H54 (cell line): Measurements from ENCODE around the gene DYNLT1.

ENCODE experiments used
- DNase-seq: peaks from one replicate; pipeline ENCODE4 v3.0.0; 2011; ENCODE audit warnings: low spot score, mixed read lengths; ENCODE audit not compliant: insufficient read length
- FAIRE-seq: peaks from 3 replicates; lab custom pipeline; 2011; peaks lifted over from hg19 to GRCh38; lab: Jason Lieb, UNC
- POLR2A ChIP-seq: IDR thresholded peaks from 2 replicates; pipeline ENCODE4 v1.6.1; 2011; ENCODE audit warnings: low read depth, mild to moderate bottlenecking, low read length

Gene DYNLT1

DNA sequence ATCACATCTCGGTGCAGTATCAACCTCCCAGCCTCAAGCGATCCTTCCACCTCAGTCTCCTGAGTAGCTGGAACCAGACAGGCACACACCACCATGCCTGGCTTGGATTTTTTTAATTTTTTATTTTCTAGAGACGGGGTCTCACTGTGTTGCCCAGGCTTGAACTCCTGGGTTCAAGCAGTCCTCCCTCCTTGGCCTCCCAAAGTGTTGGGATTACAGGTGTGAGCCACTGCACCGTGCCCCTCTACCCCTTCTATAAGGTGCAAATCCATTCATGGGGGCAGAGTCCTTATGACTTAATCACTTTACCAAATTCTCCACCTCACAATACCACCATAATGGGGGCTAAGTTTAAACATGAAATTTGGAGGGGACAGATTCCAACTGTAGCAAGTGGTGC lies 47.0 kb downstream of the DYNLT1 start:
- no peak for TF ChIP-seq POLR2A
- no peak for DNase-seq
- FAIRE-seq, result no peak

DNA sequence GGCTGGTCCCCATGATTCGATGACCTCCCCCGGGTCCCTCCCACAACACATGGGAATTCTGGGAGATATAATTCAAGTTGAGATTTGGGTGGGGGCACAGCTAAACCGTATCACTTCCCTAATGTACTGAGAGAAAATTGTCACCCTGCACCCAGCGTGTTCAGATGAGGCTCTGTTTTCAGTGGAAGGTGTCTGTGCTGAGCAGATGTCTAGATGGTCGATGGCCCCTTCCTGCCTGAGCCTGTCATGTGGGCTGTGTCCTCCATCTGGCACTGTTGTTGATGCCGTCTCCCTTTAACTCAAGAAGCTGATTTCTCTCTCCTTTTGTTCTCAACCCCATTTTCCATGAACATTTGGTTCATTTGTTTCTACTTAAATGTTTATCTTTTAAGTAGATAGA lies 47.7 kb downstream of the DYNLT1 start:
- TF ChIP-seq POLR2A, result no peak
- FAIRE-seq (no peak), DNase-seq (no peak)

DNA sequence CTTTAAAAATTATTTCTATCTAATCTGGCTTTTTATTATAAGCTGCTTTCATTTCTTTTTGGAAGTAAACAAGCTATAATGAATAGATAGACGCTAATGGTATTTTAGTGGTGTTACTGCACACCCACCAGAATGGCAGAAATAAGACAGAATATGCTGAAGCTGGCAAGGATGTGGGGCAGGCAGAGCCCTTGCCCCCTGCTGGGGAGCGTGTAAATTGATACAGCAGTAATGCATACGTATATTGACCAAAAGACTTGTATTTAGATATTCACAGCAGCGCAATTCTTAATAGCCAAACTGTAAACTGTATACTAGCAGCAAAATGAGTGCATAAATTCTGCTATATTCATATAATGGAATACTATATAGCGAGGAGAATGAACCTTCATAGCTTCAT lies 49.3 kb downstream of the DYNLT1 start:
- DNase-seq (no peak), FAIRE-seq (no peak)
- no peak for TF ChIP-seq POLR2A

DNA sequence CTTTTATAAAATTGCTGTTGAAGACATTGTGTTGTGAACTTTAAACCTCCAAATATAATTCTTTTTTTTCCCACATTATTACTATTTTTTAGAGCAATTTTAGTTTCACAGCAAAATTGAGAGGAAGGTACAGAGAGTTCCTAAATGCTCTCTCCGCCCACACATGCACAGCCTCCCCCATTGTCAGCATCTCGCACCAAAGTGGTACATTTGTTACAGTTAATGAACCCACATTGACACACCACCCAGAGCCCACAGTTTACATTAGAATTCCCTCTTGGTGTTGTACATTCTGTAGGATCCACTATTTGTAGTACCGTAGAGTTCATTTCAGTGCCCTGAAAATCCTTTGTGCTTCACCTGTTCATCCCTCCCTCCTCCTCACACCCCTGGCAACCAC lies 50.9 kb downstream of the DYNLT1 start:
- FAIRE-seq (no peak), DNase-seq (no peak)
- no peak for TF ChIP-seq POLR2A

DNA sequence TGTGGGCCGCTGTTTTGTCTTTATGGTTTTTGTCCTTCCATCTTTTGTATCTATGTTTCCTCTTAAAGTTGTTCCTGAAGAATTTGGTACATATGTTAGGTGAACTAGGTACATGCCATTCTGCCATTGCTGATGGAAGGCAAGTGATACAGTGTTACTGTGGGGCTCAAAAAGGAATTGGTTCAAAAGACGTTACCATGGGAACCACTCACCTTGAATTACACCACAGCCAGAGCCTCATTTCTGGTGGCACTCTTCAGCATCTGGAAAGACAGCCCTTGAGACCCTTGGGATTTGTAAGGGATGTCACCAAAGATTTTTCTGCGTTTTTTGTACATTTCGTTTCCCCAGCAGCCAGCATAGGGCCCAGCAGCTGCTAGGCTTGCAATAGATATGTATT lies 52.7 kb downstream of the DYNLT1 start:
- DNase-seq, result no peak
- FAIRE-seq, result no peak
- no peak for TF ChIP-seq POLR2A

GRCh38 chr6:158591134-158591809 lies 53.3 kb downstream of the DYNLT1 start:
- FAIRE-seq, result no peak
- no peak for TF ChIP-seq POLR2A
- no peak for DNase-seq

- no peak for DNase-seq
- TF ChIP-seq POLR2A, result no peak
- FAIRE-seq, result no peak
Observed at GRCh38 chr6:158589366-158589765, 55.2 kb downstream of the DYNLT1 start.

DNA sequence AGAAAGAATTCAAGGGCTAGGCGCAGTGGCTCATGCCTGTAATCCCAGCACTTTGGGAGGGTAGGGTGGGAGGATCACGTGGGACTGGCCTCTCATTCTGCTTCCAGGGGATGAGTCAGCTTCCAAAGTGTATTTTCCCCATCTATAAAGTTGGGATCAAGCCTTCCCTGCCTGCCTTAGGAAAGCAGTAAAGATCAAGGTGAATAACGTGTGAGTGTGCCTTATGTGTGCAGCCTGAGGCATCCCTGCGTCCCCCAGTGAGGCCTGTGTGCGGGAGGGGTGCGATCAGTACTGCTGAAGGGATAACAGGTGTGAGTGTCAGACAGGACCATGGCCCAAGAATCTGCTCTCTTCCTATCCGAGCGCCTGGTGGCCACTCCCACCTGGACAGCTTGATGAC lies 57.9 kb downstream of the DYNLT1 start:
- no peak for FAIRE-seq
- DNase-seq, result no peak
- no peak for TF ChIP-seq POLR2A
